SK-N-SH treated with all-trans-retinoic acid at 6 μM for 48 hours (cell line): ENCODE measurements around the gene THRB.
"Not testable (repeated sequence)": the region's sequence is repeated elsewhere in the genome, so short reads cannot be mapped to it uniquely, and the experiment has no call there.

Experiments
- ATAC-seq: fragments of 200-7000 bp; cut with Tn5 transposase; 3 replicates; pipeline ENCODE4 v1.9.1; 2020; ENCODE audit warnings: mild to moderate bottlenecking, moderate library complexity
- ARNTL ChIP-seq: fragments of 450-650 bp; formaldehyde crosslinking; IDR thresholded peaks from 2 replicates; pipeline ENCODE4 v1.5.0; 2020; ENCODE audit warnings: low read depth, mild to moderate bottlenecking, moderate library complexity, borderline replicate concordance
- BACH2 ChIP-seq: fragments of 250-450 bp; sonication (Bioruptor Pico); IDR thresholded peaks from 2 replicates; pipeline ENCODE4 v1.9.0; 2021; ENCODE audit warnings: mild to moderate bottlenecking, borderline replicate concordance
- CREB5 ChIP-seq: fragments of 250-450 bp; sonication (Bioruptor Pico); IDR thresholded peaks from 2 replicates; pipeline ENCODE4 v1.5.1; 2020; ENCODE audit warnings: low read depth, mild to moderate bottlenecking, moderate library complexity
- CSDC2 ChIP-seq: fragments of 250-450 bp; sonication (Bioruptor Pico); IDR thresholded peaks from 2 replicates; pipeline ENCODE4 v1.5.0; 2020; ENCODE audit warnings: mild to moderate bottlenecking, moderate library complexity
- CSRNP3 ChIP-seq: fragments of 250-450 bp; sonication (Bioruptor Pico); IDR thresholded peaks from 2 replicates; pipeline ENCODE4 v1.5.1; 2021; ENCODE audit warnings: mild to moderate bottlenecking, moderate library complexity
- ESRRG ChIP-seq: fragments of 250-450 bp; sonication (Bioruptor Pico); IDR thresholded peaks from 2 replicates; pipeline ENCODE4 v1.6.1; 2021; ENCODE audit warnings: mild to moderate bottlenecking
- GLIS3 ChIP-seq: fragments of 250-450 bp; sonication (Bioruptor Pico); IDR thresholded peaks from 2 replicates; pipeline ENCODE4 v1.5.0; 2020; ENCODE audit warnings: mild to moderate bottlenecking, moderate library complexity
- ISL1 ChIP-seq: fragments of 250-450 bp; sonication (Bioruptor Pico); IDR thresholded peaks from 2 replicates; pipeline ENCODE4 v2.1.2; 2022; ENCODE audit warnings: mild to moderate bottlenecking, moderate library complexity
- OSR1 ChIP-seq: fragments of 250-450 bp; sonication (Bioruptor Pico); IDR thresholded peaks from 2 replicates; pipeline ENCODE4 v1.8.0; 2022; ENCODE audit warnings: moderate library complexity, mild to moderate bottlenecking, inconsistent platforms
- PATZ1 ChIP-seq: fragments of 250-450 bp; sonication (Bioruptor Pico); IDR thresholded peaks from 2 replicates; pipeline ENCODE4 v1.8.0; 2020; ENCODE audit warnings: mild to moderate bottlenecking, moderate library complexity, borderline replicate concordance
- POU6F1 ChIP-seq: fragments of 250-450 bp; sonication (Bioruptor Pico); IDR thresholded peaks from 2 replicates; pipeline ENCODE4 v1.8.0; 2021; ENCODE audit warnings: low read depth, mild to moderate bottlenecking, moderate library complexity, borderline replicate concordance
- SNAI2 ChIP-seq: fragments of 250-450 bp; sonication (Bioruptor Pico); IDR thresholded peaks from 2 replicates; pipeline ENCODE4 v1.5.0; 2020; ENCODE audit warnings: mild to moderate bottlenecking, moderate library complexity
- TCF4 ChIP-seq: fragments of 250-450 bp; sonication (Bioruptor Pico); IDR thresholded peaks from 2 replicates; pipeline ENCODE4 v1.8.0; 2021; ENCODE audit warnings: mild to moderate bottlenecking, moderate library complexity, borderline replicate concordance
- TOX ChIP-seq: fragments of 250-450 bp; sonication (Bioruptor Pico); IDR thresholded peaks from 2 replicates; pipeline ENCODE4 v1.8.0; 2021; ENCODE audit warnings: mild to moderate bottlenecking, moderate library complexity, borderline replicate concordance
- TSHZ2 ChIP-seq: fragments of 250-450 bp; sonication (Bioruptor Pico); IDR thresholded peaks from 2 replicates; pipeline ENCODE4 v1.5.0; 2020; ENCODE audit warnings: mild to moderate bottlenecking, moderate library complexity
- ZC3H10 ChIP-seq: fragments of 250-450 bp; sonication (Bioruptor Pico); IDR thresholded peaks from 2 replicates; pipeline ENCODE4 v1.5.1; 2021; ENCODE audit warnings: mild to moderate bottlenecking, moderate library complexity
- ZFP30 ChIP-seq: fragments of 450-650 bp; formaldehyde crosslinking; IDR thresholded peaks from 2 replicates; pipeline ENCODE4 v1.5.0; 2022; ENCODE audit warnings: mild to moderate bottlenecking, moderate library complexity
- ZNF565 ChIP-seq: fragments of 450-650 bp; formaldehyde crosslinking; conservative IDR thresholded peaks from 2 replicates; pipeline ENCODE4 v1.5.0; 2020; ENCODE audit warnings: low read depth, mild to moderate bottlenecking, moderate library complexity
- ZNF70 ChIP-seq: fragments of 450-650 bp; formaldehyde crosslinking; IDR thresholded peaks from 2 replicates; pipeline ENCODE4 v1.5.0; 2020; ENCODE audit warnings: mild to moderate bottlenecking, moderate library complexity
- ZNF8 ChIP-seq: fragments of 450-650 bp; formaldehyde crosslinking; IDR thresholded peaks from 2 replicates; pipeline ENCODE4 v1.5.0; 2020; ENCODE audit warnings: mild to moderate bottlenecking, moderate library complexity

THRB gene

GRCh38 chr3:24100696-24101402 lies 393.8 kb downstream of the THRB start:
- no peak for ATAC-seq
- no peak for TF ChIP-seq GLIS3

GRCh38 chr3:24096695-24097290 lies 397.9 kb downstream of the THRB start:
- no peak for ATAC-seq
- TF ChIP-seq ZNF8 (CRISPR knock-in tag) = no peak
- no peak for TF ChIP-seq OSR1
- no peak for TF ChIP-seq TOX (CRISPR knock-in tag)
- TF ChIP-seq CSRNP3 (CRISPR knock-in tag) = no peak
- TF ChIP-seq ZNF565 (CRISPR knock-in tag) = no peak
- TF ChIP-seq POU6F1 (CRISPR knock-in tag) = no peak
- no peak for TF ChIP-seq ZNF70 (CRISPR knock-in tag)
- TF ChIP-seq ESRRG (CRISPR knock-in tag) = no peak
- TF ChIP-seq ISL1 (CRISPR knock-in tag) = no peak
- no peak for TF ChIP-seq ZC3H10 (CRISPR knock-in tag)
- no peak for TF ChIP-seq ZFP30
- TF ChIP-seq CREB5 (CRISPR knock-in tag) = no peak
- no peak for TF ChIP-seq ARNTL (CRISPR knock-in tag)

- TF ChIP-seq TOX (CRISPR knock-in tag) (no peak), ARNTL (CRISPR knock-in tag) (no peak), GLIS3 (no peak), ZFP30 (no peak), ZNF70 (CRISPR knock-in tag) (no peak), ZNF8 (CRISPR knock-in tag) (no peak), SNAI2 (CRISPR knock-in tag) (no peak), CSRNP3 (CRISPR knock-in tag) (no peak), OSR1 (no peak), CSDC2 (CRISPR knock-in tag) (no peak), PATZ1 (CRISPR knock-in tag) (no peak), BACH2 (CRISPR knock-in tag) (no peak)
- no peak for ATAC-seq
Observed at GRCh38 chr3:24096271-24096670, 398.4 kb downstream of the THRB start.

- not testable (repeated sequence) for ATAC-seq
Observed at GRCh38 chr3:24094818-24095217, 399.8 kb downstream of the THRB start.

GRCh38 chr3:24088782-24089181 lies 405.9 kb downstream of the THRB start:
- ATAC-seq = peak; percentile 88
- TF ChIP-seq ZC3H10 (CRISPR knock-in tag) (no peak), ISL1 (CRISPR knock-in tag) (no peak), CREB5 (CRISPR knock-in tag) (no peak), TCF4 (CRISPR knock-in tag) (no peak), TSHZ2 (no peak), ZNF8 (CRISPR knock-in tag) (no peak), ESRRG (CRISPR knock-in tag) (no peak), ZNF70 (CRISPR knock-in tag) (no peak)
